GM21360 (cell line): Measurements from ENCODE around the gene ETNK1.

Experiments used
- ATAC-seq: cut with Tn5 transposase; IDR thresholded peaks from one replicate; pipeline ENCODE4 v1.9.1; 2021; ENCODE audit warnings: mild to moderate bottlenecking, moderate library complexity; ENCODE audit not compliant: unreplicated experiment

Gene ETNK1

DNA sequence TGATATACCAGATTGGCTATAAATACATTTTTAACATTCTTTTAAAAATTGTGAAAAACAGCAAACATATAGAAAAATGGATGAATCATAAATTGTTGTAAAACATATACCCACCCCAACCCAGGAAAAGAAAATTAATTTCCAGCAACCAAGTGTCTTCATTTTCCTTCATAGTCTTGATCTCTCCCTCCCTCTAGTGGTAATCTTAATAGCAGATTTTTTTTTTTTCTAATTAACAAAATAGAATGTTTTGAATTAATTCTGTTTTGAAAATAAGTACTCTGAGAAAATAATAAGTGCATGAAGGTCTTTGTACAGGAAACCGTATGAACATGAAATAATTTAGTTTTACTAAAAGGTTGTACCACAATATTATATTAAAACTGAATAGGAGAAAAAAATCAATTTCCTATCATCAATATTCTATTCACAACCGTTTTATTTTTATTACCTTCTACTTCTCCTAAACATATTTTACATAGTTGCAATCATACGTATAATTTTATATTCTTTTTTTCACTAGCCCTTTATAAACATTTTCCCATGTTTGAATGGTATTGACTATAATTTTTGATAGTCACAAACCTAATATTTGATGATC, 7.0 kb downstream of the ETNK1 start:
- ATAC-seq = no peak

DNA sequence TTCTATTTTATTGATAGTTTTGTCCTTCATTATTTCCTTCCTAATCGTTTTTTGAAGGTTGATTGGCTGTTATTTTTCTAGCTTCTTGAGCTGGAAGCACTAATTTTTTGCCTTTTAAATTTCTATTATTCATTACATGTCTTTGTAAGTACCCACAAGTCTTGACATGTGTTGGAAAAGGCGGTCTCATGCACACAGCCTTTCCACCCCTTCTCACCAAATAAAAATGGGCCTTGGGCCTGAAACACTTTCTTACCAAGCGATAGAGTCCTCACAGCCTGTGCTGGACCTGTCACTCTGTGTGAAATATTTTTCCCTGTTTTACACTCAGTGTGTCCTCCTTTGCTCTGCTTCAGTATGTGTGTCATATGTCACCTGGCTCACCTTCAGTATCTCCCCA, 9.9 kb downstream of the ETNK1 start:
- no peak for ATAC-seq

GRCh38 chr12:22635812-22636211, 10.8 kb downstream of the ETNK1 start:
- ATAC-seq = no peak

- ATAC-seq = no peak
Measured at GRCh38 chr12:22640851-22641250, 15.9 kb downstream of the ETNK1 start.

- ATAC-seq = no peak
Measured at GRCh38 chr12:22641353-22642053, 16.5 kb downstream of the ETNK1 start.

- no peak for ATAC-seq
Measured at GRCh38 chr12:22648668-22649067, 23.7 kb downstream of the ETNK1 start.

- no peak for ATAC-seq
Measured at GRCh38 chr12:22653075-22653474, 28.1 kb downstream of the ETNK1 start.

- no peak for ATAC-seq
Measured at GRCh38 chr12:22653791-22654190, 28.8 kb downstream of the ETNK1 start.

DNA sequence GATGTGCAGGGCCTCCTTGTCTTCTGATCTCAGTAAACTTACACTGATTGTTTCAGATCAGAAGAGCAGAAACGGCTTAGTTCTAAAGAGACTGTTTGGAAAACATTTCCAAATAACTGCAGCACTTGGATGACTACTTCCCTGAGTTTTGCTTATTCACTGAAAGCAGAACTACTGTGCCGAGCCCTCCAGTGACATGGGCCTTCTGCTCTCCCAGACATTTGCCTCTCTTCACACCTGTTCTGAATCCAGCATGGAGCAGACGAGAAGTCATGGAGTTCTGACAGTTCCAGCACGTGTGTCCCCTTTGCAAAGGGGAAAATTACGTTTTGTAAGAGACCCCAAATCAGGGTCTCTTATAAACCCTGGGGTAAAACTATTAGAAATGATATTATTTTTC, 31.4 kb downstream of the ETNK1 start:
- no peak for ATAC-seq

DNA sequence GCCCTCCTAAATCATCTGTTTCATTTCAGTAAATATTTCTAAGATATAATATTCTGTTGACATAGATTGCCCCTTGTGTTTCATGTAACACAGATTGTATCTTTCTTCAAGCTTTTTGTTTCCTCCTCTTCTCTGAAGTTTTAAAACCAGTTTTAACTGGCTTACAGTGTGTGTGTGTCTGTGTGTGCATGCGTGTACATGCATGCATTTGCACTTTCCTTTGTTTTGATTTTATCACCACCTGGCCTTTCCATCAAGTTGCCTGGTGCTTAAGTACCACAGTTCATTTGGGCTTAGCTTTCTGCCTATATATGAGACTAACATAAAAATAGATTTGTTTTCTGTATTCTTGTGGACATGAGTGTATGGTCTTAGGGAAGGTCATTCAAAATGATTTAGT, 31.9 kb downstream of the ETNK1 start:
- ATAC-seq = no peak

DNA sequence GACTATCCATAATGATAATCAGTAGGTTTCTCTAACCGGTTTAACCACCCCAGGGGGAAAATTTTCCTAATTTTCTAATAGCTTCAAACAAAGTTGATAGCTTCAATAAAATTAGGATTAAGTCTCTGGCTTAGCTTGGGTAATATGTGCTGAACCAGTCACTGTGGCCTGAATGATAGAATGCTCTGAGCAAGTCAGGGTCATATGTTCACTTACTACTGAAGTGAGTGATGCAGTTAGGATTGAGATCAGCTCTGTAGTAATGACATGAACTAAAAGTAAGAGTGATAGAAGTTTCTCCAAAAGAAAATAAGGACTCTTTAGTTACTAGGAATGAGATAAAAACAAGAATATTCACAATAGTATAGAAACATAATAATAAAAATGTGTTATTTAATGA, 32.6 kb downstream of the ETNK1 start:
- ATAC-seq = no peak

DNA sequence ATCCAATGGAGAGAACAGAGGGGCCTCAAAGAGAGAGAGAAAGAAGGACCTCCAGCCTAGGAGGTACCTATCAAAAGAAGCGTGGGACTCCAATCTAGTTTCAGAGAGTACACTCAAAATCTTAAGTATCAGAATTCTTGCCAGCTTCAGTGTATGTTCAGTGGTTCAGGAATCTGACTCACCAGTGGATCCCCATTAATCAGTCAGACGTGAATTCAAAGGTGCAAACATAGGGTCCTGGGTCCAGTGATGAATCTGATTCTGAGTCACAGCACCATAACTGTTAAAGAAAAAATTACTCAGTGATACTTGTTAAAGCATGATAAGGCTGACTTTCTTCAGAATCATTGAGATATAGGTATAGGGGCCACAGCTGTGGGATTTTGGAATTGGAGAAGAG, 33.2 kb downstream of the ETNK1 start:
- ATAC-seq = no peak

GRCh38 chr12:22662356-22662755, 37.4 kb downstream of the ETNK1 start:
- ATAC-seq = no peak

- ATAC-seq = no peak
Measured at GRCh38 chr12:22665476-22665875, 40.5 kb downstream of the ETNK1 start.

GRCh38 chr12:22667122-22667521, 42.2 kb downstream of the ETNK1 start:
- no peak for ATAC-seq

DNA sequence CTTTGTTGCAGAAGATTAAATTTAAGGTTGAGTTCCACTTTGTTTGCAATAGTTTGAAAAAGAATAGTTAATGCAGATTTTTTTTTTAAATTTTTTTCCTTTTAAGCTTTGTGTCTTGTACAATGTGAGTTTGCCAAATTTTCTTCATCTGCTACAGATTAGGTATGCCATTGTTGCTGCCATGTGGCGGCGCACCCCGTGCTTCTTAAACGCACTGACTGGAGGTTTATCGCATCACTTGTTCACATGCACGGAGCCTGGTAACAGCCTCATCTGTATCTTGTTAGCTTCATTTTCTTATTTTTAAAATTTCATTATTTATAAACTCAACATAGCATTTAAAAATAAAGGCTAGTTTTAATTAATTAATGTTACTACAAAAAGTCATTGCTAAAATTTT, 43.5 kb downstream of the ETNK1 start:
- ATAC-seq = no peak

GRCh38 chr12:22670762-22671161, 45.8 kb downstream of the ETNK1 start:
- no peak for ATAC-seq

GRCh38 chr12:22672951-22673350, 48.0 kb downstream of the ETNK1 start:
- ATAC-seq = no peak

GRCh38 chr12:22677781-22678574, 53.0 kb downstream of the ETNK1 start:
- no peak for ATAC-seq

DNA sequence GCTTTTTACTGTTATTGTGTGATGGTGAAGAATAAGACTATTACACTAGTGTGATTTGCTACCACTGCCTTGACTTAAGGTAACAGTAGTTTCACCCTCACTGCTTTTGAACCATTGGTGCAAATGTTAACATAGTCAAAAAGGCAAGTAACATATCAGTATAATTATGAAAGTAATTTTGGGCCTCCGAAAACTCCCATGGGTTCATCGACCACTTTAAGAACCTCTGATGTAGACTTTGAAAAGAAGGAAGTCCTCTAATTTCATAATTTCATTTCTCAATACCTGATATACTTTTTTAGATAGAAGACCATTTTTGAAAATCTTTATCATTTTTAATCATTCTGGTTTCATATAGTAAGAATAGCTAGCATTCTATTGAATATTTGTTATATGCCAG, 57.7 kb downstream of the ETNK1 start:
- no peak for ATAC-seq

DNA sequence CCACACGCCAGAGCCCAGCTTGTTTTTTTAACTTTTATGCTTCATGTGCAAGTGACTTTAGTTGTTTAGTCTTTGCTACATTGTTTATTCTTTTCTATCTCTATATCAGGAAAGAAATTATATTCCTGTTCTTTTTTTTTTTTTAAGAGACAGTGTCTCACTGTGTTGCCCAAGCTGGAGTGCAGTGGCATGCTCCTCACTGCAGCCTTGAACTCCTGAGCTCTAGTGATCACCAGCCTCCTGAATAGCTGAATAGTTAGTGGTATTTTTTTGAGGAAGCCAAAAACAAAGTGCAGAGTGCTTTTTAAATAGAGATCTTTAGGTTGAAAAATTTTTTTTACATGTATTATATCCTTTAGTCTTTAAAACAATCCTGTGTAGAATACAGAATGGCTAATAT, 58.2 kb downstream of the ETNK1 start:
- no peak for ATAC-seq
